DMS 273 (cell line): ENCODE measurements around the gene MTUS2.
"Not testable (repeated sequence)": the region's sequence is repeated elsewhere in the genome, so short reads cannot be mapped to it uniquely, and the experiment has no call there.

Experiments
- DNase-seq: peaks from one replicate; lab custom pipeline; 2025; ENCODE audit not compliant: unreplicated experiment; lab: John Stamatoyannopoulos, UW

MTUS2 gene

GRCh38 chr13:29382021-29382420 is 561.9 kb downstream of the MTUS2 start:
- no peak for DNase-seq

DNA sequence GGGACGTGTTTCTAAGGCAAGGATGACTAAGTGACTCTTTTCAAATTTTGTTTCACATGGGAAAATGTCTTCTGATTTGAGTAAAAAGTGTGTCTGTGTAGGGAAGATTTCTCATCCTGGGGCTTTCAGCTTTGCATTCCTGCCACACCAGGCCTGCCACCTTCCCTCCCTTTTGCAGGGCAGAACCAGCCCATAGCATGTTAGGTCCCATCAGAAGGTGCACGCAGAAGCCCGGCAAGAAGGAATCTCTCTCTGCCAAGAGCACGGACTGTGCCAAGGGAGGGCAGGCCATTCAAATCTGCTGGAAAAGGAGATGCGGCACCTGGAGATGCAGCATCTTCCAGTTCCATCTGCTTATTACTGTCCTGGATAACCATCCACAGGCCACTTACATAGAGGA is 563.3 kb downstream of the MTUS2 start:
- DNase-seq = no peak

- peak; percentile 69 for DNase-seq
These were observed 564.3 kb downstream of the MTUS2 start for GRCh38 chr13:29384466-29384865.

GRCh38 chr13:29384871-29385270 is 564.7 kb downstream of the MTUS2 start:
- DNase-seq = no peak

DNA sequence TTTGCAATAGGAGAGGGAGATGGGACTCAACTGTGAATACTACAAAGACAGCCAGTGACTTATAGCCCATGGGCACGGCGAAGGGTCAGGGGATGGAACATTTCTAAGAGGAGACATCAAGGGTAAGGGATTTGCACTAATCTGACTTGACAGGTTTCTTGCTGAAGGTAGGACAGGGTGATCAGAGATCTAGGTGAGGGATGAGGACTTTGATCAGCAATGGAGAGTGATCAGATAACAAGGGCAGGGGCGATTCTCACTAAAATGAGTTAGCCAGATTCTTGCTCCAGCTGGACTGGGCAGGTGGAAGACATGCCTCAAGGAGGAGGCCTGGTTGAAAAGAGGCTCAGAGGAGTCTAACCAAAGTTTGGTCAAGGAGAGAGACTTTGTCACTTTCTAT is 566.1 kb downstream of the MTUS2 start:
- DNase-seq = no peak

GRCh38 chr13:29390598-29390997 is 570.5 kb downstream of the MTUS2 start:
- not testable (repeated sequence) for DNase-seq

GRCh38 chr13:29396446-29396845 is 576.3 kb downstream of the MTUS2 start:
- no peak for DNase-seq

GRCh38 chr13:29397265-29397664 is 577.1 kb downstream of the MTUS2 start:
- DNase-seq = no peak

DNA sequence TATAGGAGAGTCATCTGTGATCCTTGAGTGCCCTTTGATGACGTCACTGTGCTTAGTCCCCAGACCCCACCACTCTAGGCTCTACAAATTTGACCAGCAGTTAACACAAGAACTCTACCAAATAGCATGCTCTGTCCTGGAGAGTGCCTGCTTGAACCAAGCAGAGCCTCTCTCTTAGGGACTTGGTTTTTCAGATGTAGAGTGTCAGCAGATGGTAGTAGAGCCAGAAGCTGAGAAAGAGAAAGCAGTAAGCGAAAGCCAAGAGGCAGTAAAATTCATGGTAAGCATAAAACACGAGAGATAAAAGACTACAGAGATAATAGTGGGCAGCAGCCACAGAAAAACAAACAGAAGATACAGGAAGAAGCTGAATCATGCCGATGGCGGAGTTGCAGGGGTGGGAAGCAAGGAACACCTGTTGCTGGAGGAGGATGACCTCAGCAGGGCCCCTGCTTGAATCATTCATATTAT is 582.1 kb downstream of the MTUS2 start:
- DNase-seq = peak; percentile 5

DNA sequence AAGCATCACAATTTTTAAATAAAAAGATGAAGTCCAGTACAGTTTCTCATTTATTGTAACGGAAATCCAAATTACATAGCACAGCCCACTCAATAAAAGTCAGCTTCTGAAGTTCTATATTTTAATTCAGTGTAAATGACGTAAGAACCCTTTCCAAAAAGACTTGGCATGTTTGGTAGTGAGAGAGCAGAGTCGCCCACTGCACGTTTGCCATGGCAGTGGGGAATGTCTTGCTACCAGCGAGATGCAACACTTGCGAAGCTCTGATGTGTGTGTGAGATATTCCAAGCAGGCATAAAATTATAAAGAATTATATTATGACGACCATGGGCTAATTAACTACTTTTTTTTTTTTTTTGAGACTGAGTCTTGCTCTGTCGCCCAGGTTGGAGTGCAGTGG is 585.3 kb downstream of the MTUS2 start:
- no peak for DNase-seq

DNA sequence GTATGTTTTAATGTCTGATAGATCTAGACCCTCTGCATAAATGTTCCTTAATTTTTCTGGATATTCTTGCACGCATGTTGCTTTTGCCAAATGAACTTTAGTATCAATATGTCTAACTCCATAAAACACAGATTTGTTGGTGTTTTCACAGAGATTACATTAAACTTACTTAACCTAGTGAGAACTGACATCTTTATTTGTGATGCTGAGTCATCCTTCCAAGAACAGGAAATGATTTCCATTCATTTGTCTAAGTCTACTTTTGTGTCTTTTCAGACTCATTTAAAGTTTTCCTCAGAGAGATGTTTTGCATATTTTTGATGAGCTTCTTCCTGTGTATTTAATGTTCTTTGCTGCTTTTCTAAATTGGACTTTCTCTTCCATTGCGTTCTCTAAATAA is 591.3 kb downstream of the MTUS2 start:
- DNase-seq = no peak

DNA sequence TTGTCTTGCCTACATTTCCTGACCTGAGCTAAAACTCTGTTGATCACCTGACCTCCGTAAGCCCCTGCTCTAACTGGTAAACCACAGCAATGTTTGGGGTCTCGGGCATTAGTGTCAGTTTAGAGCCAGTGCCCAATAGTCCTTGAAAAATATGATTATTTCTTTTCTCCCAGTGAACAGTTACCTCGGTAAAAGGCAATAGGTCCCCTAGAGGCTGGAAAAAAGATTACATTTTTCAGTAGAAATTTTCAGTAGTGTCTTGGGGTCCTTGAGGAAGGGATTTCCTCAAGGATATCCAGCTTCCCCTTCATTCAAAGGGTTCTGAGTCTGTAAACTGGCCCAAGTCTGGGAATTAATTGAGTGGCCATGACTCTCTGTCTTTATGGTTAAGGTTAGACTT is 597.9 kb downstream of the MTUS2 start:
- no peak for DNase-seq

DNA sequence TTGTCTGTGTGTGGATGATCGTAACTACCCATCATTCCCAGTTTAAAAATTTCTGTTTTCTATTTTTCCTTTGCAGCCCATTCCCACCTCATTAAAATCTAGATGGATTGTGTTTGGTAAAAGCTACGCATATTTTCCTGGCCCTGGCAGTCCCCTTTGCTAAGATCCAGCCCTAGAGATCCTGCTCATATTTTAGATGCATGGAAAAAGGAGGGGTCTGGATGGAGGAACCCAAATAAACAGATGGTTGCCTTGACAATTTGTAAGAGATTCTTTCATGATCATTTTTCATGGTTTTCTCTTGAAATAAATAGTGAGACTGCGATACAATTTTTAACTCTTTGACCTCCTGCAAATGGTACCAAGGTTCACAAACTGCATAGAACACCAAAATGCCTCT is 601.0 kb downstream of the MTUS2 start:
- no peak for DNase-seq

DNA sequence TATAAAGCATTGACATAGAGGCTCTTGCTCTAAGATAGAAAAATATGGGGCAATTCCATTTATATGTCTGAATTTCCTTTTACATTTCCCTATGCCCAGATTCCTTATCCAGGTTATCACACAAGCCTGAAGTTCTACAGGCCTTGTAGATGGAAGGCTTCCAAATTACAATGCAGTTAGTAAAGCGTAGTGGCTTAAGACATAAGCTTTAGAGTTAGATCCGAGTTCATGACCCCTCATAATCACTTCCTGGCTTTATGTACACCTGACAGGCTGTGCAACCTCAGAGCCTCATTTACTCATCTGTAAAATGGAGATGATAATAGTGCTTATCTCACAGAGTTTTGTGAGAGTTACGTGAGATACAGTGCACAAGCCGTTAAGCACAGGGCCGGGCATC is 601.9 kb downstream of the MTUS2 start:
- DNase-seq = no peak

DNA sequence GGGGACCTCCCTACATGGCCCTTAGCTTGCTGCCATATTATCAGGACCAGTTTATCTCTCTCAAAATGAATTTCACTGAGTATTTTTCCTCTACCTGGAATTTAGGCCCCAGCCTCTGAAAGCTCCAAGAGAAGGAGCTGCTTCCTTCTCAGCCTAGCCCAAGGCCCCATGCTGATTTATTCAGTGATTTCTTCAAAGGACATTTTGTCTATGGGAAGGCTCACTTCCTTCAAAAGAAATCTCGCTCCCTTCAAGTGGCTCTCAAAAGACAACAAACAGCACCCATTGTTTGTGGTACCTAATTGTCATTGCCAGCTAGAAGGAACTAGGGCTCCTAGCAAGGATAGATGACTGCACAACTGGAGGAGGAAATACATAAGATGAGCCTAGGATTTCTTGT is 602.9 kb downstream of the MTUS2 start:
- DNase-seq = no peak

- no peak for DNase-seq
These were observed 607.8 kb downstream of the MTUS2 start for GRCh38 chr13:29427937-29428309.

- peak; percentile 63 for DNase-seq
These were observed 608.4 kb downstream of the MTUS2 start for GRCh38 chr13:29428310-29429181.

GRCh38 chr13:29429286-29429900 is 609.3 kb downstream of the MTUS2 start:
- no peak for DNase-seq

GRCh38 chr13:29434217-29434945 is 614.2 kb downstream of the MTUS2 start:
- no peak for DNase-seq

DNA sequence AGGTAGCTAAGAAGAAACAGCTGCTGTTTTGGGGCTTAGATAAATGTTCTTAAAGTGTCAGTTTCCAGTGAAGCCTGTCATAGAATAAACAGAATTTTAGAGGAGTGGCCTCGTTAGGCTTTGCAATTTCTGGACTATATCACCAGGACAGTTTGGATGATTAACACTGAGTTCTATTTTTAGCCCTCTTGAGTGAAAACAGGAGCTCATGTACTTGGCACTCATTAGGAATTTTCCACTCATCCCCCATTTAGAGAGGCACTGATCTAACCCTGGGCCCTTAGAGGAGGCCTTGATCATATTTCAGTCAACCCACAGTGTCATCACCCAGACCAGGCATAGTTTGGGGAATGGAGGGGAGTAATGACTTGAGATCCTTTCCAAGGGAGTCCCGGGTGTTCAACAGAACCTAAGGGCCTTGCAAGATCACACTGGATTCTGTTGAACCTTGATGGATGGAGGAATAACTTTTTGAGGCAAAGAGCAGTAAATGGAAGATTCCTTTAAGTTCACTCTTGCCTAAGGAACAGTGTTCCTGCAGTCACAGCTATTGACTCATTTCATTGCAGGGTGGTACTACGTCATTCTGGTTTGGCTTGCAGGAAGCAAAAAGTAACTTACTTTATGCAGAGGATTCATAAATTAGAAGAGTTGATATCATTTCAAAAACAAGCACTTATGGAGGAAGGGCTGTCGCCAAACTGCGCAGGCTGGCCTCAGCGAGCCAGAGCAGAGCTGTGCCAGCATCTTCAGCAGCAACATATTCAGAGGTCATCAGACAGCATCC is 615.2 kb downstream of the MTUS2 start:
- DNase-seq = peak; percentile 21

GRCh38 chr13:29436291-29436690 is 616.2 kb downstream of the MTUS2 start:
- DNase-seq = no peak
